ENCODE data around the gene KIR3DL1.
"Not testable (repeated sequence)": the region's sequence is repeated elsewhere in the genome, so short reads cannot be mapped to it uniquely, and the experiment has no call there.

The KIR3DL1 gene

GRCh38 chr19:54816251-54816650 lies at the start of gene KIR3DL1:
Gene KIR3DL1 (plus strand): TSS chr19:54816468.
- not testable (repeated sequence) for DNase-seq (ENCODE audit: low read depth)

GRCh38 chr19:54769646-54770045 lies 46.6 kb upstream of the KIR3DL1 start, which contains the start of gene KIR2DL1:
Gene KIR2DL1 (plus strand): TSS chr19:54769793. CDS start chr19:54769851, 58 bp downstream.
- DNase-seq (ENCODE audit: low read depth): not testable (repeated sequence)

- not testable (repeated sequence) for DNase-seq (ENCODE audit: low read depth)
These were observed 45.8 kb upstream of the KIR3DL1 start for GRCh38 chr19:54770511-54770910.

- DNase-seq (ENCODE audit: low read depth): not testable (repeated sequence)
These were observed 45.0 kb upstream of the KIR3DL1 start for GRCh38 chr19:54771018-54771960.

DNA sequence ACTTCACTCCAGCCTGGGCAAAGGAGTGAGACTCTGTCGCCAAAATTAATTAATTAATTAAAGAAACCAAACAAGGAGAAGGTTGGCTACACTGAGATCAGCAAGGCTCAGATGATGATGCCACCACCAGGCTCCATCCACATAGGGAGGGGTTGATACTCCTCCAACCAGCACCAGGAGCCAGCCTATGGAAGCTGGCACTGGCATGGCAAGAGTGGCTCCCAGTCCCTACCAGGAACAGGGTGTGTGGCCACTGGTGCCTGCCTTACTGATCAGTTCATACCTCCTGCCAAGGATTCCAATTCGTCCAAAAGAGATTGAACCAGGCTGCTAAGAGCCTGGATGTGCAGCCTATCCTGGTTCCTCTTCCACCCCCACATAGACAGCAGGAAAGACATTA lies 43.6 kb upstream of the KIR3DL1 start:
- DNase-seq (ENCODE audit: low read depth): not testable (repeated sequence)

GRCh38 chr19:54775095-54775815 lies 41.0 kb upstream of the KIR3DL1 start:
- DNase-seq (ENCODE audit: low read depth): not testable (repeated sequence)

DNA sequence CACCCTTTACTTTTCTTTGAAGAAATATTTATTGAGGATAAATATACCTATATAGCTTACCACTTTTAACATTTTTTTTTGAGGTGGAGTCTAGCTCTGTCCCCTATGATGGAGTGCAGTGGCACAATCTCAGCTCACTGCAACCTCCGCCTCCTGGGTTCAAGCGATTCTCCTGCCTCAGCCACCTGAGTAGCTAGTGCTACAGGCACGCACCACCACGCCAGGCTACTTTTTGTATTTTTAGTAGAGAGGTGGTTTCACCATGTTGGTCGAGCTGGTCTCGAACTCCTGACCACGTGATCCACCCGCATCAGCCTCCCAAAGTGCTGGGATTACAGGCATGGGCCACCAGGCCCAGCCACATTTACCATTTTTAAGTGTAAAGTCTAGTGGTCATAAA lies 40.4 kb upstream of the KIR3DL1 start:
- not testable (repeated sequence) for DNase-seq (ENCODE audit: low read depth)

DNA sequence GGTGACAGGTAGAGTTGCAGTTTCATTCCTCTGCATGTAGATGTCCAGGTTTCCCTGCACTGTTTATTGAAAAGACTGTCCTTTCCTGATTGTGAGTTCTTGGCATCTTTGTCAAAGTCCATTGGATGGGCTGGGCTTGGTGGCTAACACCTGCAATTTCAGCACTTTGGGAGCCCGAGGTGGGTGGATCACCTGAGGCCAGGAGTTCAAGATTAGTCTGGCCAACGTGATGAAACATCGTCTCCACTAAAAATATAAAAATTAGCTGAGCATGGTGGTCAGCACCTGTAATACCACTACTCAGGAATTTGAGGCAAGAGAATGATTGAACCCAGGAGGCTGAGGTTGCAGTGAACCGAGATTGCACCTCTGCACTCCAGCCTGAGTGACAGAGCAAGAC lies 38.4 kb upstream of the KIR3DL1 start:
- DNase-seq (ENCODE audit: low read depth): not testable (repeated sequence)

- not testable (repeated sequence) for DNase-seq (ENCODE audit: low read depth)
These were observed 37.4 kb upstream of the KIR3DL1 start for GRCh38 chr19:54778896-54779295.

DNA sequence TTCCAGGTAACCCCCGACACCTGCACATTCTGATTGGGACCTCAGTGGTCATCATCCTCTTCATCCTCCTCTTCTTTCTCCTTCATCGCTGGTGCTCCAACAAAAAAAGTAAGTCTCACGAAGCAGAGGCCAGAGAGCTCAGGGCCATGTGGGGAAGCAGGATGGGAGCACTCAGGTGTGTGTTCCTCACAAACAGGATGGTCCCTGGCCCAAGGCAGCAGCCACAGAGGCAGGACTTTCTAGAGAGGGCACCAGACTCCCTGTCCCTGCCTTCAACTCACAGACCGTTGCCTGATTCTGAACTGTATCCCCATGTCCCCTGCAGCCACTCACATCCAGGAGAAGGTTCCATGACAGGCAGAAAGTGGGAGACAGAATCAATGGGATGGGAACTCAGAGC lies 33.4 kb upstream of the KIR3DL1 start:
- not testable (repeated sequence) for DNase-seq (ENCODE audit: low read depth)

DNA sequence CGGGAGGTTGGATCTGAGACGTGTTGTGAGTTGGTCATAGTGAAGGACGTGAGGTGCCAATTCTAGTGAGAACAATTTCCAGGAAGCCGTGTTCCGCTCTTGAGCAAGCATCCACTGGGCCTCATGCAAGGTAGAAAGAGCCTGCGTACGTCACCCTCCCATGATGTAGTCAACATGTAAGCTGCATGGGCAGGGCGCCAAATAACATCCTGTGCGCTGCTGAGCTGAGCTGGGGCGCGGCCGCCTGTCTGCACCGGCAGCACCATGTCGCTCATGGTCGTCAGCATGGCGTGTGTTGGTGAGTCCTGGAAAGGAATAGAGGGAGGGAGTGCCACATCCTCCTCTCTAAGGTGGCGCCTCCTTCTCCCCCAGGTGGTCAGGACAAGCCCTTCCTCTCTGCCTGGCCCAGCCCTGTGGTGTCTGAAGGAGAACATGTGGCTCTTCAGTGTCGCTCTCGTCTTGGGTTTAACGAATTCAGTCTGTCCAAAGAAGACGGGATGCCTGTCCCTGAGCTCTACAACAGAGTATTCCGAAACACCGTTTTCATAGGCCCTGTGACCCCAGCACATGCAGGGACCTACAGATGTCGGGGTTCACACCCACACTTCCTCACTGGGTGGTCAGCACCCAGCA lies 30.1 kb upstream of the KIR3DL1 start:
- DNase-seq (ENCODE audit: low read depth): not testable (repeated sequence)

GRCh38 chr19:54788154-54788553 lies 28.1 kb upstream of the KIR3DL1 start:
- DNase-seq (ENCODE audit: low read depth): not testable (repeated sequence)

GRCh38 chr19:54790711-54791110 lies 25.6 kb upstream of the KIR3DL1 start:
- no peak for DNase-seq (ENCODE audit: low read depth)

GRCh38 chr19:54791476-54791875 lies 24.8 kb upstream of the KIR3DL1 start:
- no peak for DNase-seq (ENCODE audit: low read depth)

DNA sequence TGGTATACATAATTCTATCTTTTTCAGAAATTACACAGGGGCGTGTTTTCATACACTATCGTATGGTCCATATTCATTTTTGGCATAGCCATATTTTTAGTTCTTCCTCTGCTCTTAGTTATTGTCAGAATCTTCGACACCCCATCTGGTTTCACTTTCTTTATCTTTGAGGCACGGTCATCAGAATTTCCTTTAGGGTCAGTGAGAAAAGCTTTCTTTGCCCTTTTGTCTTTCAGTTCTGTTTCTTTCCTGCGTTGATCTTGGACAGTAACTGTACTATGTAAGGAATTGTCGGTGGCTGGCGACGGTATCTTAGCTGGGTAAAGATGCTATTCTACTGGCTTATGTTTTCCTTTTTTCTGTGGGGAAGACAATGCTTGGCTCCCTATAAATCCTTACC lies 23.5 kb upstream of the KIR3DL1 start:
- no peak for DNase-seq (ENCODE audit: low read depth)

DNA sequence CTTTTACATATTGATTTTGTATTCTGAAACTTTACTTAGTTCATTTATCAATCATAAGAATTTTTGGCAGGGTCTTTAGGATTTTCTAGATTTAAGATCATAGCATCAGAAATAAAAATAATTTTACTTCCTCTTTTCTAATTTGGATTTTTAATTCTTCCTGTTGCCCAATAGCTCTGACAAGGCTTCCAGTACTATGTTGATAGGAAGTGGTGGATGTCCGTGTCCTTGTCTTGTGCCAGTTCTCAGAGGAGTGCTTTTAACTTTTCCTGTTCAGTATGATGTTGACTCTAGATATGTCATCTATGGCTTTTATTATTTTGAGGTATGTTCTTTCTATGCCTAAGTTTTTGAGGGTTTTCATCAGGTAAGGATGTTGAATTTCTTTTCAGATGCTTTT lies 20.5 kb upstream of the KIR3DL1 start:
- no peak for DNase-seq (ENCODE audit: low read depth)

DNA sequence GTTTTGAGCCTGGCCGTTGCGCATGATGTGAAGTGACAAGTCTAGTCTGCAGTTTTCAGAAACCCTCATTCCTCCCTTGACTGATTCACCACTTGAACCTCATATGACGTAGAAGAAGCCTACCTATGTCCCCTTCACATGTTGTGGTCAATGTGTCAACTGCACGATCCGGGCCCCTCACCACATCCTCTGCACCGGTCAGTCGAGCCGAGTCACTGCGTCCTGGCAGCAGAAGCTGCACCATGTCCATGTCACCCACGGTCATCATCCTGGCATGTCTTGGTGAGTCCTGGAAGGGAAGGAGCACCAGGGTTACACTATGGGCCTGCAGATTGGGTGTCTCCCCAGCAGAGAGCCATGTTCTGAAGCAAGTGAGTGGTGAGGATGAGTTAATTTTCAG lies 12.9 kb upstream of the KIR3DL1 start, which contains the start of gene KIR2DL4:
Gene KIR2DL4 (plus strand): TSS at position 201 of the 400 bp plus-strand sequence. CDS start 42 bp downstream, at position 243.
- no peak for DNase-seq (ENCODE audit: low read depth)

DNA sequence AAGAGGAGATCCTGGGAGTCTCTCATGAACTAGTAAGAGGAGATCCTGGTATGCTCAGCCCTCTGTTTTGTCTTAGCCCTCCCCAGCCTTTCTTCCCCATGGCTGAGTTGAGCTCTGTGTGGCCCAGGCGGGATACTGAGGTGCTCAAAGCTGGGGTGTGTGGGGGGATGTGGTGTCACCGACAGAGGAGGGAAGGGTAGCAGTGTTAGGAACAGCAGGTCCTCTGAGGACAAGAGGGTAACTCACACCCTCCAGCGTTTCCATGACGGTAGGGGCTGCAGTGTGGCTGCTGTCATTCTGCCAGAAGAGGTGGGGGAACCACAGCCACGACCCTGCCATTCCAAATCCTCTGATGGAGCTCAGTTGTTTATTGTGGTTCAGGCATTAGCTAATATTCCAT lies 12.2 kb upstream of the KIR3DL1 start:
- DNase-seq (ENCODE audit: low read depth): no peak

GRCh38 chr19:54804571-54804970 lies 11.7 kb upstream of the KIR3DL1 start:
- no peak for DNase-seq (ENCODE audit: low read depth)

DNA sequence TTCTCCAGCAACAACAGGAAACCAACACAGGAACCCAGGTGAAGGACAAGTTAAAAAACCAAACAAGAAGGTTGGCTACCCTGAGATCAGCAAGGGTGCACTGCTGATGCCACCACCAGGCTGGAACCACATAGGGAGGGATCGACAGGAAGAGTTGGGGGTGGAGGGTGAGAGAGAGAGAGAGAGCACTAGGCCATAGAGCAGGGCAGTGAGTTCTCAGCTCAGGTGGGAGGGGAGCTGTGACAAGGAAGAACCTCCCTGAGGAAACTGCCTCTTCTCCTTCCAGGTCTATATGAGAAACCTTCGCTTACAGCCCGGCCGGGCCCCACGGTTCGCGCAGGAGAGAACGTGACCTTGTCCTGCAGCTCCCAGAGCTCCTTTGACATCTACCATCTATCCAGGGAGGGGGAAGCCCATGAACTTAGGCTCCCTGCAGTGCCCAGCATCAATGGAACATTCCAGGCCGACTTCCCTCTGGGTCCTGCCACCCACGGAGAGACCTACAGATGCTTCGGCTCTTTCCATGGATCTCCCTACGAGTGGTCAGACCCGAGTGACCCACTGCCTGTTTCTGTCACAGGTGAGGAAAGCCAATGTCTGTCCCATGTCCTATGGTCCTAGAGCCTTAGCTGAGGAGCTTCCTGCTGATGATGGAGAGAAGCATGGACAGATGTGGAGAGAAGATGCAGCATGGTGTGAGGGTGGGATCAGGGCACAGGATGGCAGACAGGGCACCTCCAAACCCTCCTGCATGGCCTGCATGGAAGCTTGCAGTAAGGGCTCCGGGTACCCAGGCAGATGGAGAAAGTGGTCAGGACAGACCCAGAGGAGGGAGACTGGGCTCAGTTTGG lies 10.4 kb upstream of the KIR3DL1 start:
- DNase-seq (ENCODE audit: low read depth): no peak

- no peak for DNase-seq (ENCODE audit: low read depth)
These were observed 9.8 kb upstream of the KIR3DL1 start for GRCh38 chr19:54806516-54806838.
